Astrocyte (in vitro differentiated cells and primary cell): Measurements from ENCODE around the gene REXO1.

Experiments
- CTCF ChIP-seq: IDR thresholded peaks from 2 replicates; pipeline ENCODE4 v1.5.1; 2011; ENCODE audit warnings: low read depth, mild to moderate bottlenecking, inconsistent platforms, low read length, moderate library complexity; ENCODE audit not compliant: insufficient read depth
- EZH2 ChIP-seq: IDR thresholded peaks from 2 replicates; pipeline ENCODE4 v1.6.1; 2012; ENCODE audit warnings: mild to moderate bottlenecking, low read length, inconsistent platforms; ENCODE audit not compliant: insufficient read depth

GRCh38 chr19:1854542-1855039, 6.3 kb upstream of the REXO1 start:
- TF ChIP-seq CTCF, result no peak
- TF ChIP-seq EZH2, result no peak
